Stimulated activated naive CD8-positive, alpha-beta T cell treated with anti-CD3 and anti-CD28 coated beads, Interleukin-15, amount 100 ng/mL, for 72 hours (primary cell): ENCODE data around the gene MLLT3.

ENCODE experiments used
- ATAC-seq: fragments of 150-1000 bp; cut with Tn5 transposase; 2 replicates; pipeline ENCODE4 v1.10.0; 2021; ENCODE audit warnings: mild to moderate bottlenecking, moderate library complexity
- DNase-seq, 2 donors: peaks; one replicate each; pipeline ENCODE4 v3.0.0; 2021 to 2022
- H3K27ac Mint-ChIP-seq, 2 donors: one replicate each; pipeline ENCODE4 v1.8.0; 2022; ENCODE audit warnings: mild to moderate bottlenecking in 2 of 2, mixed read lengths in 2 of 2, moderate library complexity in 2 of 2
- H3K27me3 Mint-ChIP-seq: one replicate; pipeline ENCODE4 v1.8.0; 2022; ENCODE audit warnings: mixed read lengths
- H3K4me1 Mint-ChIP-seq: one replicate; pipeline ENCODE4 v1.8.0; 2022; ENCODE audit warnings: mild to moderate bottlenecking, mixed read lengths
- H3K4me3 Mint-ChIP-seq, 2 donors: one replicate each; pipeline ENCODE4 v1.8.0; 2022; ENCODE audit warnings: mild to moderate bottlenecking in 2 of 2, mixed read lengths in 2 of 2, moderate library complexity in 1 of 2
- H3K9me3 Mint-ChIP-seq, 2 donors: one replicate each; pipeline ENCODE4 v1.8.0; 2022; ENCODE audit warnings: mixed read lengths in 2 of 2

MLLT3 gene

GRCh38 chr9:20352591-20352990, 269.7 kb downstream of the MLLT3 start:
- no peak for DNase-seq
- Mint-ChIP-seq H3K27ac (no peak overlapping the region), H3K9me3 (no peaks in the 10 kb centered on the region), H3K27me3 (no peaks in the 10 kb centered on the region), H3K4me1 (peaks cover 47% of the 10 kb centered on the region), H3K4me3 (no peak overlapping the region)
- no peak for ATAC-seq

DNA sequence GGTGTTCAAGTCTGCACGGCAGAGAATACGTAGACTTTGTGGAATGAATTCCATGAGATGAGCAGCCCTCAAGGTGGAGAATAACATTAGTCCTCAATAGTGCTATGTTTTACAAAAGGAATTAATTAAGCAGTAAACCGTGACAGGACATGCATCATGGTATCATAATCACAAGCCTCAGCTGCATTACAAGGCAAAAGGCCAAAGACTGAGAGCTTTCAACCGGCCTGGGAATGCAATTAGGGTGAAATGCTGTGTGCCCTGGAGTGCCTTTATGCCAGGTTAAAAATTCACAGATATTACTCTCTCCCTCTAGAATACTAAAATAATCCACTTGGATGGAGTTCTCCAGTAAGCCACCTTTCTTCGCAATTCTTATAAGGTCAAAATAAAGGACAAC, 270.6 kb downstream of the MLLT3 start:
- H3K4me3 Mint-ChIP-seq, result no peak overlapping the region
- no peaks in the 10 kb centered on the region for H3K27me3 Mint-ChIP-seq
- no peaks in the 10 kb centered on the region for H3K9me3 Mint-ChIP-seq
- ATAC-seq, result no peak
- peaks cover 38% of the 10 kb centered on the region for H3K4me1 Mint-ChIP-seq
- H3K27ac Mint-ChIP-seq, result no peak overlapping the region
- DNase-seq, result no peak

DNA sequence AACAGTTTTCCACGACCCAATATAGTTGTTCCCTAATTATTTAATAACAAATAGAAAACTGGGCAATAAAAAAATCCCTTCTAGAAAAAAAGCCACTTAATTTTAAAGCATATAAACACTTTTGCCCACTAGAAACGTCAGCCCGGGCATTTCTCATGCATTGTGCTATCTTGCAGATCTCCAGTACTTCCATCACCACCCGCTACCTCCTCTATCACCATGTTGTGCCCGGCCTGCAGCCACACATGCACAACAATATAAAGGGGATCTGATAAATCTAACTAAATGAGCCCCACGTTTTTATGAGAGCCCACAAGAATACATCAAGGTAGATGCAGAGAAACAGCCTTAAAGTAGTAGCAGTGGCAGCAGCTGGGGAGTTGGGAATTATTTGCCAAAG, 272.7 kb downstream of the MLLT3 start:
- Mint-ChIP-seq H3K27ac (no peak overlapping the region), H3K9me3 (no peaks in the 10 kb centered on the region)

DNA sequence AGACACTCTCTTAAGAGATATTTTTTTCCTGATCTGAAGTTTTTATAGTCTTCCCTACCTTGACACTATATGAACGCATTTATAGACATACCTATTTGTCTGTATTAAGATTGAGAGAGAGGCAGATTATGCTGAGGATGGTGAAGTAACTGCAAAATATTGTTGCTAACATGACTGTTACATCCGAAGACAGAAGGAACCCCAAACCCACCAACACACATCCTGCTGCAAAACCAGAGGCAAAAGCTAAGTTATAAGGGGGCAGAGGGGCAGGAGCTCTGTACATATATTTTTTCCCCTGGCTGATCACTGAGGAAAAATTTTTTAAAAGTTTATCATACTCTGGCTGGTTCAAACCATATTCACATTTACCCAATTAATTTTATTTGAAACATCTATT, 279.0 kb downstream of the MLLT3 start:
- H3K27me3 Mint-ChIP-seq, result no peaks in the 10 kb centered on the region
- H3K4me1 Mint-ChIP-seq, result peaks cover 23% of the 10 kb centered on the region
- H3K9me3 Mint-ChIP-seq, result no peaks in the 10 kb centered on the region
- no peak for DNase-seq
- no peak overlapping the region for H3K4me3 Mint-ChIP-seq
- H3K27ac Mint-ChIP-seq, result no peak overlapping the region
- no peak for ATAC-seq

More for the DNA sequence above, 272.7 kb downstream of the MLLT3 start:
- Mint-ChIP-seq H3K27me3 (no peaks in the 10 kb centered on the region), H3K4me3 (no peak overlapping the region), H3K4me1 (peaks cover 17% of the 10 kb centered on the region)
- no peak for ATAC-seq
- DNase-seq, result no peak

- ATAC-seq (no peak), DNase-seq (no peak)
- Mint-ChIP-seq H3K27me3 (no peaks in the 10 kb centered on the region), H3K27ac (no peak overlapping the region), H3K4me3 (no peak overlapping the region), H3K9me3 (no peaks in the 10 kb centered on the region), H3K4me1 (peaks cover 33% of the 10 kb centered on the region)
Observed at GRCh38 chr9:20340511-20340861, 281.8 kb downstream of the MLLT3 start.

GRCh38 chr9:20335668-20336332, 286.5 kb downstream of the MLLT3 start:
- H3K9me3 Mint-ChIP-seq, result no peaks in the 10 kb centered on the region
- ATAC-seq, result peak; percentile 74
- no peak overlapping the region for H3K4me3 Mint-ChIP-seq
- H3K4me1 Mint-ChIP-seq, result peaks cover 44% of the 10 kb centered on the region
- no peak for DNase-seq
- peak overlapping the region; percentile 52 to 62 for H3K27ac Mint-ChIP-seq
- H3K27me3 Mint-ChIP-seq, result no peaks in the 10 kb centered on the region

DNA sequence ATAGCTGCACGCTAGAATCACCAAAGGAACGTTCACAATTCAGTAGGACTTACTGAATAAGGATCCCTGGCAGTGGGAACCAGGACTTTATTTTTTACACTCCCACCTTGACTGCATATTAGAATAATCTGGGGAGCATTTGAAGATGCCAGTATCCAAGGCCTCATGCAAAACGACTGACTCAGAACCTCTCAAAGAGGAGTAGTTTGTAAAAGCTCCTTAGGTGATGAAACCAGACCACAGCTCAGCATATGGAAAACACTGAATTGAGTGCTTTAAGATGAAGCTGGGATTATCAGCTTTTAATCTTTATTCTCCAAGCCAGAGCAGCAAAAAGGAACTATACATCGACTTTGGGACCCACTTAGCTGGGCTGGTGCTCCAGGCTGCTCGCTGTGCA, 288.3 kb downstream of the MLLT3 start:
- Mint-ChIP-seq H3K4me1 (peaks cover 39% of the 10 kb centered on the region), H3K4me3 (no peak overlapping the region), H3K9me3 (no peaks in the 10 kb centered on the region), H3K27me3 (no peaks in the 10 kb centered on the region), H3K27ac (no peak overlapping the region)
- ATAC-seq (no peak), DNase-seq (no peak)

- Mint-ChIP-seq H3K27ac (peak overlapping the region in 1 of 2 donors; percentile 77), H3K4me3 (peak overlapping the region; percentile 31 to 37)
- peak; percentile 85 for ATAC-seq
Observed at GRCh38 chr9:20331095-20331685, 291.1 kb downstream of the MLLT3 start.

DNA sequence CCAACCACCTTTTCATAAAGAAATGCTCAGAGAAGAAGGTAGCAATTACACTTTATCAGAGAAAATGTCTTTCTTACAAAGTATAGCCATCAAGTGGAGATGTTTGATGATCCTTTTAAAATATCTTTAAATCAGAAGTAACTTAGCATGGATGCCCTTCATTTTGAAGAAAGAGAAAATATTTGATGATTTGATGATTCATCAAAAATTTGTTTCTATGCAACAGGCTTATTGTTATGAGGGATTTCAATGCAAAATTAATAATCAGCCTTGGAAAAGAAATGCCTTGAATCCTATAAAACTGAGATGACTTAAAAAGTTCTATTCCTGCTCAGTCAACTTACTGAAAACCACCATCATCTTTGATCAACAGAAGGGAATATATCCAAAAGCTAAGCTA, 291.6 kb downstream of the MLLT3 start:
- Mint-ChIP-seq H3K4me3 (no peak overlapping the region), H3K9me3 (no peaks in the 10 kb centered on the region), H3K4me1 (peaks cover 30% of the 10 kb centered on the region), H3K27ac (no peak overlapping the region), H3K27me3 (no peaks in the 10 kb centered on the region)
- DNase-seq, result no peak
- no peak for ATAC-seq

More at GRCh38 chr9:20331095-20331685, 291.1 kb downstream of the MLLT3 start:
- no peak for DNase-seq
- H3K4me1 Mint-ChIP-seq, result peaks cover 35% of the 10 kb centered on the region
- H3K9me3 Mint-ChIP-seq, result no peaks in the 10 kb centered on the region
- H3K27me3 Mint-ChIP-seq, result no peaks in the 10 kb centered on the region

DNA sequence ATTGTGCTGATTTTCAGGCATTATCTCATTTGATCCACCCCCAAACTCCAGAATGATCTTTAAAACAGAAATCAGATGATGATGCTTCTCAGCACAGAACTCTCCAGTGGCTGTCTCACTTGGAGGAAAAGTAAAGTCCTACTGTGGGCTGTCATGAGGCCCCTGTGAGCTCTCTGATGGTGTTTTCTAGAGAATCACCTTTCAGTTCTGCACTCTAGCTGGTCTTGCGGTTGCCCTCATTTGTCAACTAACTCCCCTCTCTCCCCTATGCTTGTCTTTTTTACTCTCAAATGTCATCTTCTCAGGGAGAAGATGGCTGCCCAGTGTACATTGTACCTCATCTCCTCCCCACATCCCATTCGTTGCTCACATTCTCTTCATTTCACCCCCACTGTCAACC, 295.8 kb downstream of the MLLT3 start:
- Mint-ChIP-seq H3K27ac (no peak overlapping the region), H3K27me3 (no peaks in the 10 kb centered on the region), H3K4me1 (peaks cover 44% of the 10 kb centered on the region), H3K9me3 (no peaks in the 10 kb centered on the region), H3K4me3 (no peak overlapping the region)
- no peak for DNase-seq
- ATAC-seq, result no peak

- H3K4me3 Mint-ChIP-seq, result no peak overlapping the region
- H3K27ac Mint-ChIP-seq, result no peak overlapping the region
- H3K4me1 Mint-ChIP-seq, result peaks cover 46% of the 10 kb centered on the region
Observed at GRCh38 chr9:20325008-20325407, 297.3 kb downstream of the MLLT3 start.

GRCh38 chr9:20322212-20322611, 300.1 kb downstream of the MLLT3 start:
- H3K4me3 Mint-ChIP-seq, result peak overlapping the region in 1 of 2 donors; percentile 61
- H3K27me3 Mint-ChIP-seq, result no peaks in the 10 kb centered on the region
- no peak for ATAC-seq
- H3K4me1 Mint-ChIP-seq, result peaks cover 74% of the 10 kb centered on the region
- H3K27ac Mint-ChIP-seq, result peak overlapping the region; percentile 70 to 91
- no peaks in the 10 kb centered on the region for H3K9me3 Mint-ChIP-seq
- DNase-seq, result no peak

More at GRCh38 chr9:20325008-20325407, 297.3 kb downstream of the MLLT3 start:
- Mint-ChIP-seq H3K27me3 (no peaks in the 10 kb centered on the region), H3K9me3 (no peaks in the 10 kb centered on the region)
- no peak for ATAC-seq
- DNase-seq, result no peak

DNA sequence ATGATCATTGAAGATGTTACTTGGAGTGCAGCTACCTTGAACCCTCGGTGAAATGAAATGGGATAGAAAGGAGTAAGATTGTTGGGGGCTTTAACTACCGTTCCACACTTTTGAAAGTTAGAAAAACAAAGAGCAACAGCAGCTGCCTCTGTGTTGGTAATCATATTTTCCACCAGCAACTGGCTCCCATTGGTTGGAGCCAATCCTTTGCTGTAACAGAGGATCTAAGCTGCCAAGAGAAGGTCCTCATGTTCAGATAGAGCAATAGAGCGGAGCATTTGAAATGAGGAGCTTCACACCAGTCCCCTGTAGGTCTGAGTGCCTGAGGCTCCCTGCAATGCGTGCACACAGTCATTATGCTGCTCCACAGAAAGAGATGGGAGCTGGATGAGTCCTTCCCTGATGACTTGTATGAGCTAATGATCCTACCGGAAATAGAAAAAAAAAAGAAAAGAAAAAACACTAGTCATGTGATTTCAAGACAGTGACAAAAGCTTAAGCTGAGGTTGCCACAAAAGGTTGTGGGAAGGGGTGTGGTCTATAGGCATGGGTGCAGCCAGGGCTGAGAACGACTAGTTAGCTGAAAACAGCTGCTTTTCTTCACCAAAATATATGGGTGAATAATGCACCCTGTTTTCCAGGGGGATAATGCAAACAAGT, 300.7 kb downstream of the MLLT3 start:
- Mint-ChIP-seq H3K27ac (peak overlapping the region; percentile 70 to 91), H3K4me3 (peak overlapping the region; percentile 6 to 61), H3K27me3 (no peaks in the 10 kb centered on the region), H3K4me1 (peaks cover 81% of the 10 kb centered on the region), H3K9me3 (no peaks in the 10 kb centered on the region)
- DNase-seq (peak; percentile 40 to 55), ATAC-seq (peak; percentile 76)

- peak overlapping the region; percentile 3 to 91 for H3K27ac Mint-ChIP-seq
- DNase-seq, result no peak
- H3K4me3 Mint-ChIP-seq, result no peak overlapping the region
- H3K4me1 Mint-ChIP-seq, result peaks cover 87% of the 10 kb centered on the region
- no peaks in the 10 kb centered on the region for H3K9me3 Mint-ChIP-seq
- H3K27me3 Mint-ChIP-seq, result no peaks in the 10 kb centered on the region
- ATAC-seq, result no peak
Observed at GRCh38 chr9:20320921-20321320, 301.4 kb downstream of the MLLT3 start.

DNA sequence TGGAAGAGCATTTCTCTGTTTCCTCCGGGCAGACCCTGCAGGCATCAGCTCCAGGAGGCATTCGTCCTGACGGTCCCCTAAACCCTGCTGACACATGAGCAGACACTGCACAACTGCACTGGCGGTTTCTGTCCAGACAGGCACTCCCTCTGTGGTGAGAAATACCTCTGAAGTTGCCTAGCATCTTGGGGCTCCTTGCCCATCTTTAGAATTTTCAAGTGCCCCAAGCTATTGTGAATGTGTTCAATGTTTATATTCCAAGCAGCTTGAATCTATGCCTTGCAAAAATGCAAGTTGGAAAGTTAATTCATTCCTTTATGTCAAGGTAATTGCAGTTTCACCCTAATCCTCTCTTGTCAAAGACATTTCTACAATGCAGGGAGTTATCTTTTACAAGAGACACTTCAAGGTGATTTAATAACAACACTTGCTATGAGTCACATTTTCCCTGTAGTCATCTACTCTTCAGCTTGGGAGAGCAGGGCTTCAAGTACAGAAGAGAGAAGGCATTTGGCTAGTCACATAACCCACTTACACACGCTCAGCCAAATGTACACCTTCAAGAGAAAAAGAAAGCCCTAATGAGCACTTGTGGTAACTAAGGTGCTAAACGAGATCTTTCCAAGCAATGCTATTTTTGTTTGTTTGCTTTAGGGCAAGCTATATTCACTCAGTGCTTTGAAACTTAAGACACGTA, 302.5 kb downstream of the MLLT3 start:
- peak overlapping the region; percentile 56 to 60 for H3K27ac Mint-ChIP-seq
- no peaks in the 10 kb centered on the region for H3K9me3 Mint-ChIP-seq
- no peaks in the 10 kb centered on the region for H3K27me3 Mint-ChIP-seq
- H3K4me3 Mint-ChIP-seq, result peak overlapping the region; percentile 42 to 56
- ATAC-seq, result peak; percentile 76
- peaks cover 99% of the 10 kb centered on the region for H3K4me1 Mint-ChIP-seq
- peak; percentile 42 to 45 for DNase-seq

DNA sequence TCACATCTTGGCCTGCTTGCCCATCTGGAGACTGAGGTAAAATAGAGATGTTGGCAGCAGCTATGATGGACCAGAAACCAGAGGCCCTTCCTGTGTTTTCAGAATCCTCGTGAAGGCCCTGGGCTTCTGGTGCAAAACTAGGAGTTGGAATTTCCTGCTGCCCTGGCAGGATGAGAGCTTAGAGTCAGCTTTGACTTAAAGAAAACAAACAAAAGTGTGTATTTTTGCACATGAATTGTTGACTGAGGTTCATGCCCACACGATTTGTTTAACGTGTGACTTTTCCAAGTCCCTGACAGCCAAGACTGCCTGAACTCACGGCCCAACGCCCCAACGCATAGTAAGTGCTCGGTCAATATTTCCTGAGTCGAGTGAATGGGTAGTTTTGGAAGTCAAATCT, 303.1 kb downstream of the MLLT3 start:
- DNase-seq (no peak), ATAC-seq (no peak)
- peaks cover 99% of the 10 kb centered on the region for H3K4me1 Mint-ChIP-seq
- H3K9me3 Mint-ChIP-seq, result no peaks in the 10 kb centered on the region
- H3K27ac Mint-ChIP-seq, result peak overlapping the region; percentile 86
- no peaks in the 10 kb centered on the region for H3K27me3 Mint-ChIP-seq
- peak overlapping the region in 1 of 2 donors; percentile 56 for H3K4me3 Mint-ChIP-seq
